Esophagus squamous epithelium (tissue), 5 donors: ENCODE results near the gene HHIPL1. TPM values are rescaled to one million over a fixed set of nuclear protein-coding genes. Genes with fewer than 3 reads are reported as not detected.

Experiments
- DNase-seq: peaks from one replicate; lab custom pipeline; 2025; lab: John Stamatoyannopoulos, UW
- H3K27ac ChIP-seq, 4 donors: fragments of 200-600 bp; sonication (generic); one replicate each; pipeline ENCODE4 v1.5.1; 2016 to 2019; ENCODE audit warnings: mild to moderate bottlenecking in 1 of 4
- H3K27me3 ChIP-seq, 4 donors: fragments of 200-600 bp; sonication (generic); 1 replicate in 3 of 4; 2 replicates in 1 of 4; pipeline versions ENCODE4 v1.5.1 to v1.6.0; 2017 to 2021; ENCODE audit warnings: antibody characterized with exemption in 1 of 4
- H3K36me3 ChIP-seq, 3 donors: fragments of 200-600 bp; sonication (generic); one replicate each; pipeline ENCODE4 v1.5.1; 2016 to 2019
- H3K4me1 ChIP-seq, 3 donors: fragments of 200-600 bp; sonication (generic); one replicate each; pipeline ENCODE4 v1.5.1; 2017 to 2019
- H3K4me3 ChIP-seq, 4 donors: fragments of 200-600 bp; sonication (generic); 1 replicate in 3 of 4; 2 replicates in 1 of 4; pipeline ENCODE4 v1.5.1; 2016 to 2019; ENCODE audit warnings: mild to moderate bottlenecking in 2 of 4, moderate library complexity in 1 of 4
- H3K9me3 ChIP-seq, 3 donors: fragments of 200-600 bp; sonication (generic); one replicate each; pipeline ENCODE4 v1.5.1; 2016 to 2019
- CTCF ChIP-seq, 6 experiments: fragments of 450-650 bp in 4 of 6; fragments of 200-600 bp in 2 of 6; sonication (generic) in 2 of 6; IDR thresholded peaks; one replicate each; pipeline ENCODE4 v1.5.1; 2016 to 2019; ENCODE audit warnings: antibody characterized with exemption in 6 of 6, mild to moderate bottlenecking in 4 of 6, moderate library complexity in 4 of 6
- POLR2A ChIP-seq, 4 donors: fragments of 450-650 bp; IDR thresholded peaks; one replicate each; pipeline ENCODE4 v1.6.1; 2017; ENCODE audit warnings: antibody characterized with exemption in 4 of 4, mild to moderate bottlenecking in 4 of 4, moderate library complexity in 3 of 4
- WGBS, 2 donors: methylation state at CpG; one replicate each; pipeline ENCODE4 v1.1.5; 2018; 5-methylcytosine and 5-hydroxymethylcytosine counted together
- intact Hi-C: fragments of 100-400 bp; cut with DNase I; formaldehyde crosslinking; loops from one replicate; pipeline ENCODE4 v1.15.0; 2022
- total RNA-seq, 4 donors: library from RNA; depleted of rRNA; stranded (reverse); fragments of >200 nt; gene quantifications; one replicate each; pipeline ENCODE4 v1.1.0, GENCODE V29; 2016
- donor health status: DM: yes; HTN: yes; CAD: no.

Gene HHIPL1
- total RNA-seq, 4 donors from 2014 or later: 0.22 to 1.3 (median 0.59) TPM; not detected in 1

DNA sequence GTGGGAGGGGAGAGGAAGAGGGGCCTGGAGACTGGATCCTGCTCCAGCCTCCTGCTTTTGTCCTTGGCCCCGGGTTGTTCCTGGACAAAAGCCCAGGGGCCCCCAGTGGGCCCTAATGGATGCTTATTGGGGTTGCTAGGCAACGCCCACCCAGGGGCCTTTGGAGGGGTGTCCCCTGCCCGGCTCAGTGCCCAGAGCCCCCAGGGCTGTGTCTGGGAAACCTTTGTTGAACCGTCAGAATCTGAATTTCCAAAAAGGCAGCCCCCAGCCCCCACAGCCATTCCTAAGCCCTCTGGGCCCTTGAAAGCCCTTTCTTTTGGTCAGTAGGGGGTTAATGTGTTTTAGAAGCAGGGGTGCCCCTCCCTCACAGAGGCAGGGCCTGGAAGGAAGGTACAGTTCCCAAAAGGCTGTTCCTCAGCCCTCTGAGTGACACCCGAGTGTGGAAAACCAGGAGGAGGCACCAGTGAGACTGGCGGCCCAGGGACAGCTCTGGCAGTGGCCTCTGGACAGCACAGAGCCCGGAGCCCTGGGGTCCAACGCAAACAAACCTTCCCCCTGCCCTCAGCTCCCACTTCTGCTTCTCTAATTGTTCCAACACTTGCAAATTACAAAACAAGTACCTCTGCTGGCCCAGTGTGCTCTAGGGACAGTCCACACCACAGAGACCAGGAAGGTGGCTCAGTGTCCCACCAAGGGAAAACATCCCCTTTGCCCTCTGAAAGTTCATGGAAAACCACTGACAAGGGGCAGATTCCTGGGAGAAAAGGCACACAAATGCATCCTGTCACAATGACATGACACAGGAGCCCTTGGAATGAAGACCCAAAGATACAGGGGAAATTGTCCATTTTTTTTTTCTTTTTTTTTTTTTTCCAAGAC is 19.4 kb downstream of the HHIPL1 start:
- H3K9me3 ChIP-seq: no peaks in the 10 kb centered on the region
- intact Hi-C loops: no loop called here
- WGBS, 2 donors: 35% methylated on average over 4 of the region's 8 CpGs; no CpG with 5 or more reads in 1 of the 2 donors
- H3K36me3 ChIP-seq: peaks cover 0 to 5% (median 0%) of the 10 kb centered on the region in 3 donors
- peaks cover 0 to 11% (median 0%) of the 10 kb centered on the region in 3 donors for H3K4me1 ChIP-seq
- DNase-seq: no peak
- TF ChIP-seq POLR2A (IDR thresholded peaks at IDR 0.05) (no peak), CTCF (IDR thresholded peaks at IDR 0.05) (no peak)
- H3K4me3 ChIP-seq: no peak overlapping the region
- H3K27me3 ChIP-seq: peaks cover under 1 to 37% (median 3%) of the 10 kb centered on the region in 4 donors
- no peak overlapping the region for H3K27ac ChIP-seq

DNA sequence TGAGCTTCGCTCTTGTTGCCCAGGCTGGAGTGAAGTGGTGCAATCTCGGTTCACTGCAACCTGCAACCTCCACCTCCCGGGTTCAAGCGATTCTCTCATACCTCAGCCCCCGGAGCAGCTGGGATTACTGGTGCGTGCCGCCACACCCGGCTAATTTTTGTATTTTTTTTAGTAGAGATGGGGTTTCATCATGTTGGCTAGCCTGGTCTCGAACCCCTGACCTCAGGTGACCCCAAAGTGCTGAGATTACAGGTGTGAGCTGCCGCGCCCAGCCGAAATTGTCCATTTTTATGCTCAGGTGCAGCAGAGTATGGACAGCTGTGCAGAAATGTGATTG is 20.0 kb downstream of the HHIPL1 start:
- Histone ChIP-seq H3K9me3 (no peaks in the 10 kb centered on the region), H3K36me3 (peaks cover 0 to 5% (median 0%) of the 10 kb centered on the region in 3 donors), H3K27ac (no peak overlapping the region), H3K4me3 (no peak overlapping the region), H3K4me1 (peaks cover 0 to 5% (median 0%) of the 10 kb centered on the region in 3 donors), H3K27me3 (peaks cover 0 to 31% (median under 1%) of the 10 kb centered on the region in 4 donors)
- TF ChIP-seq POLR2A (IDR thresholded peaks at IDR 0.05): no peak
- no peak for TF ChIP-seq CTCF (IDR thresholded peaks at IDR 0.05)
- intact Hi-C loops: no loop called here
- WGBS, 2 donors: 65 to 69% methylated on average over 12 of the region's 12 CpGs
- DNase-seq: no peak

DNA sequence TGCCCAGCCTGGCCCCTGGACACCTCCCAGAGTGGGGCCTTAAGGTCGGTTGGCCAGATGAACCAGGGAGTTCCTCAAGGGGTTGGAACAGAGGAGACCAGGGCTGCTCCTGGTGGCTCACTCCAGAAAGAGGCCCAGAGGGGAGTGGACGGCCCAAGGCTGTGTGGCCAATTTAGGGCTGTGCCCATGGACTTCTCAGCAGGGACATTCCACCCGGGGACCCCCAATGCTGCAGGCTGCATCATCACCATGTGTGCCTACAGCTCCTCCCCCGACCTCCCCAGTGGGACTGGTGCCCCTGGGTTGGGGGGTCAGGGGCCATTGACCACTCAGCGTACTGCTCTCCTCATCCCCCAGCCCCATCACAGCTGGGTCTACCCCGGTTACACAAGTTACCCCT is 21.6 kb downstream of the HHIPL1 start:
- no peak overlapping the region for H3K27ac ChIP-seq
- H3K27me3 ChIP-seq: peaks cover 0 to 15% (median 0%) of the 10 kb centered on the region in 4 donors
- peaks cover 0 to 5% (median 0%) of the 10 kb centered on the region in 3 donors for H3K36me3 ChIP-seq
- 47 to 50% methylated on average over 2 of the region's 6 CpGs for WGBS, 2 donors
- intact Hi-C loops: no loop called here
- no peaks in the 10 kb centered on the region for H3K9me3 ChIP-seq
- DNase-seq: no peak
- no peaks in the 10 kb centered on the region for H3K4me1 ChIP-seq
- H3K4me3 ChIP-seq: no peak overlapping the region
- TF ChIP-seq POLR2A (IDR thresholded peaks at IDR 0.05) (no peak), CTCF (IDR thresholded peaks at IDR 0.05) (no peak)

DNA sequence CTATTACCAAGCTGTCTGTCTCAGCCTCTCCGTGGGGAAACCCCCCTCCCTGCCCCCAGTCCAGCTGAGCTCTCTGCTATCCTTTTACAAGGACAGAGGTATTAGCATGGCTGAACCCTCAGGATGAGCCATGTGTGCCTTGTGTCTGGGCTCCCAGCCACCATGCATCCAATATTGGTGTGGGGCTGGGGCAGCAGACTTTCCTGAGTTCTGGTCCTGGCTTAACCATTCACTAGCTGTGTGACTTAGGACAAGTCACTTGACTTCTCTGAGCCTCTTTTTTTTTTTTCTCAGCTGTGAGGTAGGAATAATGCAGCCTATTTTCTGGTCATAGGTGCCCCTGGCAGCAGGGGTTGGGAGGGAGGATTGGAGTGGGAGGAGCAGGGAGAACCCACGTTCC is 22.1 kb downstream of the HHIPL1 start:
- TF ChIP-seq CTCF (IDR thresholded peaks at IDR 0.05): no peak
- no peak for TF ChIP-seq POLR2A (IDR thresholded peaks at IDR 0.05)
- Histone ChIP-seq H3K4me1 (no peaks in the 10 kb centered on the region), H3K27me3 (peaks cover 0 to 10% (median 0%) of the 10 kb centered on the region in 4 donors), H3K4me3 (no peak overlapping the region), H3K9me3 (no peaks in the 10 kb centered on the region), H3K36me3 (peaks cover 0 to 5% (median 0%) of the 10 kb centered on the region in 3 donors), H3K27ac (no peak overlapping the region)
- no peak for DNase-seq
- intact Hi-C loops: no loop called here
- WGBS, 2 donors: 33% methylated on average over 1 to 2 of the region's 2 CpGs

GRCh38 chr14:99667821-99668220 is 22.9 kb downstream of the HHIPL1 start:
- H3K4me3 ChIP-seq: no peak overlapping the region
- WGBS, 2 donors: 60 to 77% methylated on average over 1 to 8 of the region's 9 CpGs
- DNase-seq: no peak

More at GRCh38 chr14:99667821-99668220, 22.9 kb downstream of the HHIPL1 start:
- intact Hi-C loops: no loop called here
- Histone ChIP-seq H3K4me1 (no peaks in the 10 kb centered on the region), H3K9me3 (no peaks in the 10 kb centered on the region), H3K36me3 (peaks cover 0 to 5% (median 0%) of the 10 kb centered on the region in 3 donors), H3K27me3 (peaks cover 0 to 2% (median 0%) of the 10 kb centered on the region in 4 donors), H3K27ac (no peak overlapping the region)
- no peak for TF ChIP-seq POLR2A (IDR thresholded peaks at IDR 0.05)
